ENCODE results near the gene PSD.

PSD gene

GRCh38 chr10:102419269-102420180 lies 940 bp upstream of the PSD start:
- DNase-seq (ENCODE audit: low read depth): peak; percentile 68

- no peak for DNase-seq (ENCODE audit: low read depth)
These were observed 1.9 kb downstream of the PSD start for GRCh38 chr10:102416695-102417094.

GRCh38 chr10:102416283-102416682 lies 2.3 kb downstream of the PSD start:
- no peak for DNase-seq (ENCODE audit: low read depth)

GRCh38 chr10:102414749-102415148 lies 3.8 kb downstream of the PSD start:
- DNase-seq (ENCODE audit: low read depth): no peak

- no peak for DNase-seq (ENCODE audit: low read depth)
These were observed 4.6 kb downstream of the PSD start for GRCh38 chr10:102413806-102414561.

GRCh38 chr10:102413053-102413705 lies 5.4 kb downstream of the PSD start:
- DNase-seq (ENCODE audit: low read depth): no peak

GRCh38 chr10:102412293-102412692 lies 6.3 kb downstream of the PSD start:
- no peak for DNase-seq (ENCODE audit: low read depth)

GRCh38 chr10:102411341-102412255 lies 7.0 kb downstream of the PSD start:
- DNase-seq (ENCODE audit: low read depth): no peak

GRCh38 chr10:102410429-102411073 lies 8.0 kb downstream of the PSD start:
- DNase-seq (ENCODE audit: low read depth): peak; percentile 42

GRCh38 chr10:102409604-102410428 lies 8.8 kb downstream of the PSD start:
- no peak for DNase-seq (ENCODE audit: low read depth)

- peak; percentile 66 for DNase-seq (ENCODE audit: low read depth)
These were observed 9.6 kb downstream of the PSD start for GRCh38 chr10:102408728-102409603.

GRCh38 chr10:102408131-102408727 lies 10.4 kb downstream of the PSD start:
- DNase-seq (ENCODE audit: low read depth): no peak

GRCh38 chr10:102407425-102408130 lies 11.0 kb downstream of the PSD start:
- no peak for DNase-seq (ENCODE audit: low read depth)

- no peak for DNase-seq (ENCODE audit: low read depth)
These were observed 11.8 kb downstream of the PSD start for GRCh38 chr10:102406815-102407214.

GRCh38 chr10:102405632-102406031 lies 13.0 kb downstream of the PSD start:
- no peak for DNase-seq (ENCODE audit: low read depth)

GRCh38 chr10:102405108-102405571 lies 13.4 kb downstream of the PSD start:
- no peak for DNase-seq (ENCODE audit: low read depth)

- DNase-seq (ENCODE audit: low read depth): no peak
These were observed 14.1 kb downstream of the PSD start for GRCh38 chr10:102404361-102405107.

All from activated T-cell treated with anti-CD3 and anti-CD28 coated beads for 1 hour (primary cell).